NT2/D1 (cell line): Measurements from ENCODE around the gene BCAS3.

Experiments used
- DNase-seq: peaks from one replicate; pipeline ENCODE4 v3.0.0-alpha.2; 2011; ENCODE audit warnings: low read depth, low spot score
- H3K27me3 ChIP-seq: 2 replicates; pipeline ENCODE4 v1.6.0; 2011; ENCODE audit warnings: mild to moderate bottlenecking; ENCODE audit not compliant: insufficient read length, insufficient read depth
- H3K36me3 ChIP-seq: 2 replicates; pipeline ENCODE4 v1.6.1; 2011; ENCODE audit warnings: mild to moderate bottlenecking, low read length, mixed read lengths; ENCODE audit not compliant: insufficient read depth, insufficient read length
- H3K4me1 ChIP-seq: 2 replicates; pipeline ENCODE4 v1.5.1; 2011; ENCODE audit not compliant: insufficient read depth, insufficient read length
- H3K4me3 ChIP-seq: 2 replicates; pipeline ENCODE4 v1.5.1; 2011; ENCODE audit warnings: low read depth; ENCODE audit not compliant: insufficient read length
- H3K9ac ChIP-seq: 2 replicates; pipeline ENCODE4 v1.6.0; 2011; ENCODE audit warnings: low read depth; ENCODE audit not compliant: insufficient read length
- H3K9me3 ChIP-seq: 2 replicates; pipeline ENCODE4 v1.5.1; 2011; ENCODE audit warnings: mild to moderate bottlenecking, low read length; ENCODE audit not compliant: insufficient read depth
- SUZ12 ChIP-seq: IDR thresholded peaks from 2 replicates; pipeline ENCODE4 v1.6.1; 2011; ENCODE audit not compliant: insufficient read length, insufficient read depth; ENCODE audit errors: extremely low read depth
- YY1 ChIP-seq: IDR thresholded peaks from 2 replicates; pipeline ENCODE4 v1.6.1; 2011; ENCODE audit not compliant: insufficient read length, insufficient read depth
- ZNF274 ChIP-seq: IDR thresholded peaks from 2 replicates; pipeline ENCODE4 v1.6.1; 2011; ENCODE audit warnings: mild to moderate bottlenecking, low read depth, low read length

The BCAS3 gene

GRCh38 chr17:61404663-61404912 is 726.9 kb downstream of the BCAS3 start:
- Histone ChIP-seq H3K4me3 (peak overlapping the region; percentile 45), H3K27me3 (peaks cover 98% of the 10 kb centered on the region), H3K36me3 (no peaks in the 10 kb centered on the region), H3K9me3 (peaks cover 10% of the 10 kb centered on the region; the same call in 1 of the 2 replicates), H3K9ac (peak overlapping the region; percentile 77), H3K4me1 (peaks cover 28% of the 10 kb centered on the region)
- no peak for DNase-seq
- TF ChIP-seq SUZ12 (no peak), YY1 (no peak), ZNF274 (no peak)

- Histone ChIP-seq H3K9me3 (peaks cover 15% of the 10 kb centered on the region; the same call in 1 of the 2 replicates), H3K27me3 (peaks cover 99% of the 10 kb centered on the region), H3K9ac (peak overlapping the region; percentile 77), H3K4me3 (peak overlapping the region; percentile 45), H3K36me3 (no peaks in the 10 kb centered on the region), H3K4me1 (peaks cover 26% of the 10 kb centered on the region)
- TF ChIP-seq SUZ12 (peak; percentile 42), ZNF274 (no peak)
- DNase-seq: no peak
Observed at GRCh38 chr17:61404913-61405685, 727.4 kb downstream of the BCAS3 start.

GRCh38 chr17:61405686-61406536 is 728.3 kb downstream of the BCAS3 start:
- no peak for DNase-seq
- Histone ChIP-seq H3K4me3 (no peak overlapping the region), H3K9me3 (peaks cover 20% of the 10 kb centered on the region; the same call in 1 of the 2 replicates), H3K4me1 (peaks cover 31% of the 10 kb centered on the region), H3K27me3 (peaks cover 98% of the 10 kb centered on the region), H3K36me3 (no peaks in the 10 kb centered on the region), H3K9ac (peak overlapping the region; percentile 77)
- TF ChIP-seq SUZ12: no peak
- no peak for TF ChIP-seq YY1
- no peak for TF ChIP-seq ZNF274

GRCh38 chr17:61406537-61406845 is 728.8 kb downstream of the BCAS3 start:
- no peak overlapping the region for H3K9ac ChIP-seq
- H3K4me3 ChIP-seq: no peak overlapping the region
- no peaks in the 10 kb centered on the region for H3K36me3 ChIP-seq
- TF ChIP-seq YY1: no peak
- TF ChIP-seq SUZ12: no peak
- TF ChIP-seq ZNF274: no peak
- no peak for DNase-seq
- H3K4me1 ChIP-seq: peaks cover 28% of the 10 kb centered on the region
- peaks cover 20% of the 10 kb centered on the region; the same call in 1 of the 2 replicates for H3K9me3 ChIP-seq
- H3K27me3 ChIP-seq: peaks cover 92% of the 10 kb centered on the region

- H3K4me1 ChIP-seq: peaks cover 25% of the 10 kb centered on the region
- TF ChIP-seq SUZ12 (no peak), ZNF274 (no peak), YY1 (no peak)
- peaks cover 84% of the 10 kb centered on the region for H3K27me3 ChIP-seq
- no peak overlapping the region for H3K9ac ChIP-seq
- H3K4me3 ChIP-seq: no peak overlapping the region
- H3K9me3 ChIP-seq: peaks cover 20% of the 10 kb centered on the region; the same call in 1 of the 2 replicates
- DNase-seq: no peak
- no peaks in the 10 kb centered on the region for H3K36me3 ChIP-seq
Observed at GRCh38 chr17:61406971-61407911, 729.6 kb downstream of the BCAS3 start.

- Histone ChIP-seq H3K36me3 (no peaks in the 10 kb centered on the region), H3K4me1 (peaks cover 22% of the 10 kb centered on the region), H3K27me3 (peaks cover 81% of the 10 kb centered on the region), H3K9me3 (peaks cover 24% of the 10 kb centered on the region; the same call in 1 of the 2 replicates), H3K4me3 (no peak overlapping the region), H3K9ac (no peak overlapping the region)
- TF ChIP-seq SUZ12: no peak
- TF ChIP-seq ZNF274: no peak
- TF ChIP-seq YY1: no peak
- no peak for DNase-seq
Observed at GRCh38 chr17:61408151-61409041, 730.7 kb downstream of the BCAS3 start.
